ENCODE data around the gene CD6.

DNA sequence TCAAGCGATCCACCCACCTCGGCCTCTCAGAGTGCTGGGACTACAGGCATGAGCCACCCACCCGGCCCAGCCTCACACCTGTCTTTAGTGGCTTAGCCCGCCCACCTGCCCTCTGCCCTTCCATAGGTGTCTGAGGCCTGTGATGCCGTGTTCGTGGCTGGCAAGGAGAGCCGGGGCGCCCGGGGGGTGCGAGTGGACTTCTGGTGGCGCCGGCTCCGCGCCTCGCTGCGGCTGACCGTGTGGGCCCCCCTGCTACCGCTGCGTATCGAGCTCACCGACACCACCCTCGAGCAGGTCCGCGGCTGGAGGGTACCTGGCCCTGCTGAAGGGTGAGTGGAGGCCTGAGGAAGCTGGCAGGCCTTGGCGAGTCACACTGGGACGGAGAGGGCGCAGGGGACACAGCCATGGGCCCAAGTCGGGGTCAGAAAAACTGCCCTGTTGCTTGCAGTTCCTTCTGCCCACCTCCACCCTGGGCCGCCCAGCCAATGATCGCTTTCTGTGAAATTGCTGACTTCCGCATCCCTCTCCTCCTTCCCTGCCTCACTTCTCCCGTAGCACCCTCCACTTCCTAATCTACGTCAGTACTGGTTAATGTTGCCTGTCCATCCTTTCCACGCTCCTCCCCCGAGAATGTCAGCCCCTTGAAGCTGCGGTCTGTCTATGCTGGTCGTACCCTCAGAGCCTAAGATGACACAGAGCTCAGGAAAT, 37.9 kb upstream of the CD6 start:
- TF ChIP-seq, protein P1, sequence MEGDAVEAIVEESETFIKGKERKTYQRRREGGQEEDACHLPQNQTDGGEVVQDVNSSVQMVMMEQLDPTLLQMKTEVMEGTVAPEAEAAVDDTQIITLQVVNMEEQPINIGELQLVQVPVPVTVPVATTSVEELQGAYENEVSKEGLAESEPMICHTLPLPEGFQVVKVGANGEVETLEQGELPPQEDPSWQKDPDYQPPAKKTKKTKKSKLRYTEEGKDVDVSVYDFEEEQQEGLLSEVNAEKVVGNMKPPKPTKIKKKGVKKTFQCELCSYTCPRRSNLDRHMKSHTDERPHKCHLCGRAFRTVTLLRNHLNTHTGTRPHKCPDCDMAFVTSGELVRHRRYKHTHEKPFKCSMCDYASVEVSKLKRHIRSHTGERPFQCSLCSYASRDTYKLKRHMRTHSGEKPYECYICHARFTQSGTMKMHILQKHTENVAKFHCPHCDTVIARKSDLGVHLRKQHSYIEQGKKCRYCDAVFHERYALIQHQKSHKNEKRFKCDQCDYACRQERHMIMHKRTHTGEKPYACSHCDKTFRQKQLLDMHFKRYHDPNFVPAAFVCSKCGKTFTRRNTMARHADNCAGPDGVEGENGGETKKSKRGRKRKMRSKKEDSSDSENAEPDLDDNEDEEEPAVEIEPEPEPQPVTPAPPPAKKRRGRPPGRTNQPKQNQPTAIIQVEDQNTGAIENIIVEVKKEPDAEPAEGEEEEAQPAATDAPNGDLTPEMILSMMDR (IDR thresholded peaks at IDR 0.05; ENCODE audit: low read depth, low read length, poor library complexity, severe bottlenecking), result no peak
- no peak for TF ChIP-seq EZH2phosphoT487 (IDR thresholded peaks at IDR 0.05; ENCODE audit: borderline replicate concordance, low read length)
